Measurements from ENCODE around the gene KLF2.

Gene KLF2

GRCh38 chr19:16309643-16310042 is 15.0 kb upstream of the KLF2 start:
- DNase-seq: no peak

- no peak for DNase-seq
Observed at GRCh38 chr19:16315825-16316505, 8.7 kb upstream of the KLF2 start.

GRCh38 chr19:16316506-16316882 is 8.1 kb upstream of the KLF2 start:
- DNase-seq: no peak

GRCh38 chr19:16319481-16319880 is 5.1 kb upstream of the KLF2 start:
- DNase-seq: no peak

GRCh38 chr19:16320987-16321386 is 3.6 kb upstream of the KLF2 start:
- no peak for DNase-seq

- DNase-seq: no peak
Observed at GRCh38 chr19:16325161-16325527, 518 bp downstream of the KLF2 start.

- no peak for DNase-seq
Observed at GRCh38 chr19:16325641-16326400, 1.2 kb downstream of the KLF2 start.

- DNase-seq: no peak
Observed at GRCh38 chr19:16326401-16327168, 2.0 kb downstream of the KLF2 start.

- no peak for DNase-seq
Observed at GRCh38 chr19:16327169-16327475, 2.5 kb downstream of the KLF2 start.

- no peak for DNase-seq
Observed at GRCh38 chr19:16327501-16327900, 2.9 kb downstream of the KLF2 start.

- peak; percentile 64 for DNase-seq
Observed at GRCh38 chr19:16327911-16328823, 3.5 kb downstream of the KLF2 start.

GRCh38 chr19:16328824-16329482 is 4.3 kb downstream of the KLF2 start:
- no peak for DNase-seq

GRCh38 chr19:16330368-16330801 is 5.8 kb downstream of the KLF2 start:
- DNase-seq: no peak

GRCh38 chr19:16330806-16331690 is 6.4 kb downstream of the KLF2 start:
- no peak for DNase-seq

GRCh38 chr19:16333001-16333586 is 8.5 kb downstream of the KLF2 start:
- DNase-seq: no peak

GRCh38 chr19:16334411-16334810 is 9.8 kb downstream of the KLF2 start:
- DNase-seq: no peak

- no peak for DNase-seq
Observed at GRCh38 chr19:16335226-16335625, 10.6 kb downstream of the KLF2 start.

- no peak for DNase-seq
Observed at GRCh38 chr19:16336571-16336970, 11.9 kb downstream of the KLF2 start.

GRCh38 chr19:16337809-16338469 is 13.3 kb downstream of the KLF2 start:
- no peak for DNase-seq

Measured in KG1 (cell line).